ENCODE measurements around the gene PEX14.
A peak's percentile ranks its signal among the peaks of the same experiment; 100 is the strongest.

GRCh38 chr1:10607228-10607627 lies 132.5 kb downstream of the PEX14 start:
- TF ChIP-seq POLR2AphosphoS5 (IDR thresholded peaks at IDR 0.05; ENCODE audit: control insufficient read depth, insufficient read depth, low read depth, low read length) = no peak
- no peak for TF ChIP-seq ZNF324 (CRISPR knock-in tag; IDR thresholded peaks at IDR 0.05)
- no peak for TF ChIP-seq ZNF41 (CRISPR knock-in tag; conservative IDR thresholded peaks at IDR 0.05)
- TF ChIP-seq REST (IDR thresholded peaks at IDR 0.05; ENCODE audit: borderline replicate concordance) = no peak
- no peak for TF ChIP-seq REST (CRISPR knock-in tag; IDR thresholded peaks at IDR 0.05; ENCODE audit: low read depth)
- no peak for TF ChIP-seq ELF2 (CRISPR knock-in tag; IDR thresholded peaks at IDR 0.05)
- TF ChIP-seq CEBPG (CRISPR knock-in tag; IDR thresholded peaks at IDR 0.05) = no peak
- TF ChIP-seq CEBPG (tag; conservative IDR thresholded peaks at IDR 0.05 in 1 of 2, IDR thresholded peaks at IDR 0.05 in 1 of 2) = peak in 1 of 2 experiments; percentile 49; a peak in 1 of 4 replicates
